CD14-positive monocyte (primary cell): ENCODE measurements around the gene SLC9A4. TPM values are rescaled to one million over a fixed set of nuclear protein-coding genes. Genes with fewer than 3 reads are reported as not detected.

Experiments
- DNase-seq, 3 donors: peaks; one replicate each; pipeline ENCODE4 v3.0.0-alpha.2; 2011 to 2022
- H2AFZ ChIP-seq: 2 replicates; pipeline ENCODE4 v1.6.0; 2012; ENCODE audit warnings: mild to moderate bottlenecking, low read depth, low read length, inconsistent platforms; ENCODE audit not compliant: insufficient read depth, poor library complexity, severe bottlenecking
- H3K27ac ChIP-seq, 2 donors: 1 replicate in 1 of 2; 2 replicates in 1 of 2; pipeline ENCODE4 v1.5.1; 2012 to 2013; ENCODE audit warnings: low read length in 2 of 2, control low read depth in 1 of 2, inconsistent platforms in 1 of 2, low read depth in 1 of 2, mild to moderate bottlenecking in 1 of 2
- H3K27me3 ChIP-seq, 2 donors: one replicate each; pipeline versions ENCODE4 v1.6.0 to v1.6.1; 2011 to 2013; ENCODE audit warnings: low read length in 2 of 2; ENCODE audit not compliant: control insufficient read depth in 2 of 2, insufficient read depth in 2 of 2
- H3K36me3 ChIP-seq, 2 donors: replicated peaks in 1 of 2; 1 replicate in 1 of 2; 2 replicates in 1 of 2; pipeline versions ENCODE4 v1.5.1 to v1.6.1; 2012 to 2013; ENCODE audit warnings: low read length in 2 of 2, control low read depth in 1 of 2, inconsistent platforms in 1 of 2, mild to moderate bottlenecking in 1 of 2; ENCODE audit not compliant: insufficient read depth in 2 of 2, control insufficient read depth in 1 of 2
- H3K4me1 ChIP-seq, 2 donors: 1 replicate in 1 of 2; 2 replicates in 1 of 2; pipeline versions ENCODE4 v1.5.1 to v1.6.1; 2012 to 2013; ENCODE audit warnings: low read length in 2 of 2, control low read depth in 1 of 2, inconsistent platforms in 1 of 2, mild to moderate bottlenecking in 1 of 2, moderate library complexity in 1 of 2; ENCODE audit not compliant: insufficient read depth in 2 of 2, control insufficient read depth in 1 of 2
- H3K4me2 ChIP-seq: replicated peaks from 2 replicates; pipeline ENCODE3; 2012; ENCODE audit warnings: low read length, moderate library complexity, mild to moderate bottlenecking; ENCODE audit not compliant: poor library complexity, severe bottlenecking; ENCODE audit errors: extremely low read depth
- H3K4me3 ChIP-seq, 3 experiments: fragments of 200-600 bp in 1 of 3; sonication (generic) in 1 of 3; replicated peaks in 1 of 3; 1 replicate in 2 of 3; 2 replicates in 1 of 3; pipeline ENCODE4 v1.5.1; 2011 to 2013; ENCODE audit warnings: low read length in 3 of 3, mild to moderate bottlenecking in 3 of 3, control low read depth in 2 of 3, low read depth in 2 of 3, inconsistent platforms in 1 of 3, moderate library complexity in 1 of 3
- H3K79me2 ChIP-seq: 2 replicates; pipeline ENCODE4 v1.6.0; 2012; ENCODE audit warnings: mild to moderate bottlenecking, control low read depth, inconsistent platforms, low read length, moderate library complexity; ENCODE audit not compliant: insufficient read depth
- H3K9ac ChIP-seq: 2 replicates; pipeline ENCODE4 v1.6.0; 2017; ENCODE audit warnings: low read length, mild to moderate bottlenecking; ENCODE audit not compliant: insufficient read depth, poor library complexity, severe bottlenecking
- H3K9me3 ChIP-seq, 2 donors: replicated peaks in 1 of 2; 1 replicate in 1 of 2; 2 replicates in 1 of 2; pipeline versions ENCODE4 v1.5.1 to v1.6.1; 2012 to 2013; ENCODE audit warnings: low read length in 2 of 2, control low read depth in 1 of 2; ENCODE audit not compliant: control insufficient read depth in 1 of 2, insufficient read depth in 1 of 2
- H4K20me1 ChIP-seq: 2 replicates; pipeline ENCODE4 v1.6.0; 2012; ENCODE audit warnings: mild to moderate bottlenecking, low read length, control low read depth, moderate library complexity; ENCODE audit not compliant: insufficient read depth
- H3K27ac Mint-ChIP-seq, 7 donors: one replicate each; pipeline ENCODE4 v1.8.0; 2020; ENCODE audit warnings: mild to moderate bottlenecking in 7 of 7, mixed read lengths in 7 of 7, moderate library complexity in 6 of 7, inconsistent platforms in 2 of 7
- H3K27me3 Mint-ChIP-seq, 3 donors: one replicate each; pipeline ENCODE4 v1.8.0; 2021 to 2022; ENCODE audit warnings: low read depth in 3 of 3, mild to moderate bottlenecking in 3 of 3, mixed read lengths in 3 of 3, moderate library complexity in 3 of 3, inconsistent platforms in 1 of 3
- H3K36me3 Mint-ChIP-seq, 2 donors: one replicate each; pipeline ENCODE4 v1.8.0; 2020; ENCODE audit warnings: mixed read lengths in 2 of 2, inconsistent platforms in 1 of 2, mild to moderate bottlenecking in 1 of 2
- H3K4me1 Mint-ChIP-seq: one replicate; pipeline ENCODE4 v1.8.0; 2020; ENCODE audit warnings: mild to moderate bottlenecking, mixed read lengths
- H3K4me3 Mint-ChIP-seq, 2 donors: one replicate each; pipeline ENCODE4 v1.8.0; 2020; ENCODE audit warnings: mild to moderate bottlenecking in 2 of 2, mixed read lengths in 2 of 2, moderate library complexity in 1 of 2
- H3K9me3 Mint-ChIP-seq, 7 donors: one replicate each; pipeline ENCODE4 v1.8.0; 2020 to 2022; ENCODE audit warnings: mixed read lengths in 7 of 7, mild to moderate bottlenecking in 6 of 7, moderate library complexity in 6 of 7, inconsistent platforms in 2 of 7
- CTCF ChIP-seq: fragments of 200-600 bp; IDR thresholded peaks from one replicate; pipeline ENCODE4 v1.8.0; 2022; ENCODE audit warnings: antibody characterized with exemption, mild to moderate bottlenecking
- WGBS: methylation state at CpG from one replicate; pipeline ENCODE4 v1.1.5; 2013; ENCODE audit warnings: missing lambda C conversion rate; ENCODE audit not compliant: insufficient coverage; 5-methylcytosine and 5-hydroxymethylcytosine counted together
- intact Hi-C, 2 donors: fragments of 100-400 bp; cut with micrococcal nuclease; formaldehyde crosslinking; loops; one replicate each; pipeline versions ENCODE4 v1.15.0 to v1.15.1; 2023
- polyA plus RNA-seq, 3 donors: library from polyadenylated mRNA; depleted of rRNA in 1 of 3; unstranded in 2 of 3; stranded (reverse) in 1 of 3; fragments of 300-500 nt in 2 of 3; fragments of >200 nt in 1 of 3; fragmentation: Illumina TruSeq in 2 of 3; gene quantifications; 1 replicate in 2 of 3; 2 replicates in 1 of 3; pipeline ENCODE4 v1.2.3, GENCODE V29; 2012 to 2021

The SLC9A4 gene
- polyA plus RNA-seq, 3 donors: not detected

DNA sequence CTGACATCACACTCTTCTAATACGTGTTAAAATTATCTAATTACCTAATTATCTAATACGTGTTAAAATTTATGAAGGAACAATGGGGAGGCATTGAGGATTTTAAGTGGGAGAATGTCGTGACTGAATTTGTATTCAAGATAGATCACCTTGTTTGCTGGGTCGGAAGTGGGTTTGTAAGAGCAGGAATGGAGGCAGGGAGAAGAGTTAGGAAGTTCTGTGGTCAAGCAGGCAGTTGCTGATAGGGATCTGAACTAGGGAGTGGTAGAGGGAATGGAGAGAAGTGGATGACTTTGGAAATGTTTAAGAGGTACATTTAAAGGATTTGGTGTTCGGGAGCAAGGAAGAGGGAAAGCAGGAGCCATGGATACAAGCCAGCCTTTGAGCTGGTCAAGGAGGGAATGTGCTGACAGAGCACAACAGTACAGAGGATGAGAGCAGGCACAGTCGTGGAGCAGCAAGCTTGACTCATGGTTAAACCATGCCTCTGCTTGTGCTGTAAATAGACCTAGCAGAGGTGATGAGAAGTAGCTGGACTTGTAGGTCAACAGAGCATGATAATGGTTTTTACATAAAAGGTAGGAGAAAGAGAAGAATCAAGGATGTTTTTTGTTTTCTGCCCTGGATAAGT, 33.8 kb upstream of the SLC9A4 start:
- Mint-ChIP-seq H3K27me3 (no peaks in the 10 kb centered on the region), H3K4me1 (peaks cover 21% of the 10 kb centered on the region), H3K9me3 (no peaks in the 10 kb centered on the region), H3K36me3 (no peaks in the 10 kb centered on the region), H3K4me3 (no peak overlapping the region), H3K27ac (no peak overlapping the region)
- no peak for DNase-seq
- Histone ChIP-seq H3K27ac (no peak overlapping the region), H3K9me3 (no peaks in the 10 kb centered on the region), H3K4me3 (no peak overlapping the region), H3K79me2 (no peaks in the 10 kb centered on the region), H3K4me2 (no peak overlapping the region), H3K9ac (no peak overlapping the region), H4K20me1 (no peaks in the 10 kb centered on the region), H3K36me3 (no peaks in the 10 kb centered on the region), H3K27me3 (peaks cover 0 to 3% of the 10 kb centered on the region in 2 donors), H2AFZ (no peak overlapping the region), H3K4me1 (peaks cover 16 to 18% of the 10 kb centered on the region in 2 donors)
- intact Hi-C loops: no loop called here
- TF ChIP-seq CTCF: no peak
- 59% methylated on average over 4 of the region's 6 CpGs for WGBS

DNA sequence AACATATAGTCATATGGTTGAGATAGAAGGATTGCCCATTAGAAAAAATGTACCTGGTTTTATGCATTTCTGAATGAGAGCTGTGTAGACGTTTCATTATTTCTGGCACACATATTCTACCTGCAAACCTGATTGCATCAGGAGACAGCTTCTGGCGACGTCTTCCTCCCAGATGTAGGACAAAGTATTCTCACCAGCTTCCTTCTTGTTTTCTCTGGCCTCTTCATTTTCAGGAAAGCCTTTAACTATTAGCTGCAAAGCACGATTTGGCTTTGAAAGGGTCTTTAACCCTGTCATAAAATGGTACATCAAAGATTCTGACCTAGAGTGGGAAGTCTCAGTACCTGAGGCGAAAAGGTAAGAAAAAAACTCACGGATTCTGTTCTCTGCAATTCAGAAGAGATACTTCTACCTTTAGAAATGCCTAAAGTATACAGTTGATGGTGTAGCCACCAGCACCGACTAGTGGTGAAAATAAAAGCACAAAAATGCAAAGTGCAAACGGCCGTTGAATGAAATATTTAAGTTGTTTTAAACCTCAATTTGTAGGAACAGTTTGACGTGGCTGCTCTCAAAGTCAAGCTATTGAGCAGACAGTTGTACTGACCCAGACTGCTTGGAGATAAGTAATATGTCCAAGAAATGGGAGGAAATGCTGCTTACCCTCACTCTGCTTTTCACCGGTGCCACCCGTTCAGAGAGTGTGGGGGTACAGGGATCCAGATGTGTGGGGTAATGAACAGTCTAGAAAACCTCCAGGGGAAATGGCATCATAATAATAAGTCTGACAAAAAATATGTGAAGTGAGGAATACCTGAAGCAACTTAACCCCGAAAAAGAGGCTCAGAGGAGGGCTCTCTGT, 29.8 kb upstream of the SLC9A4 start:
- Histone ChIP-seq H3K27me3 (peaks cover 0 to 3% of the 10 kb centered on the region in 2 donors), H3K4me2 (peak overlapping the region; percentile 1), H3K36me3 (no peaks in the 10 kb centered on the region), H3K4me3 (no peak overlapping the region), H3K27ac (no peak overlapping the region), H4K20me1 (no peaks in the 10 kb centered on the region), H3K4me1 (peaks cover 4 to 6% of the 10 kb centered on the region in 2 donors), H3K9me3 (no peaks in the 10 kb centered on the region), H3K79me2 (no peaks in the 10 kb centered on the region), H3K9ac (no peak overlapping the region), H2AFZ (no peak overlapping the region)
- no peaks in the 10 kb centered on the region for H3K36me3 Mint-ChIP-seq
- TF ChIP-seq CTCF: peak; percentile 82
- no peaks in the 10 kb centered on the region for H3K9me3 Mint-ChIP-seq
- no peak overlapping the region for H3K27ac Mint-ChIP-seq
- peak; percentile 18 to 48 (median 29) for DNase-seq
- peak overlapping the region in 1 of 2 donors; percentile 51 for H3K4me3 Mint-ChIP-seq
- H3K4me1 Mint-ChIP-seq: peaks cover 5% of the 10 kb centered on the region
- intact Hi-C loops: loop anchor here (5.0 kb wide), 4 partner anchors 191 to 561 kb away; no protein-coding TSS in a partner anchor
- WGBS: 20% methylated on average over 5 of the region's 13 CpGs
- peaks cover 0 to 3% (median 1%) of the 10 kb centered on the region in 3 donors for H3K27me3 Mint-ChIP-seq
